ENCODE measurements around the gene CD300LG.
A peak's percentile ranks its signal among the peaks of the same experiment; 100 is the strongest.

Gene CD300LG

DNA sequence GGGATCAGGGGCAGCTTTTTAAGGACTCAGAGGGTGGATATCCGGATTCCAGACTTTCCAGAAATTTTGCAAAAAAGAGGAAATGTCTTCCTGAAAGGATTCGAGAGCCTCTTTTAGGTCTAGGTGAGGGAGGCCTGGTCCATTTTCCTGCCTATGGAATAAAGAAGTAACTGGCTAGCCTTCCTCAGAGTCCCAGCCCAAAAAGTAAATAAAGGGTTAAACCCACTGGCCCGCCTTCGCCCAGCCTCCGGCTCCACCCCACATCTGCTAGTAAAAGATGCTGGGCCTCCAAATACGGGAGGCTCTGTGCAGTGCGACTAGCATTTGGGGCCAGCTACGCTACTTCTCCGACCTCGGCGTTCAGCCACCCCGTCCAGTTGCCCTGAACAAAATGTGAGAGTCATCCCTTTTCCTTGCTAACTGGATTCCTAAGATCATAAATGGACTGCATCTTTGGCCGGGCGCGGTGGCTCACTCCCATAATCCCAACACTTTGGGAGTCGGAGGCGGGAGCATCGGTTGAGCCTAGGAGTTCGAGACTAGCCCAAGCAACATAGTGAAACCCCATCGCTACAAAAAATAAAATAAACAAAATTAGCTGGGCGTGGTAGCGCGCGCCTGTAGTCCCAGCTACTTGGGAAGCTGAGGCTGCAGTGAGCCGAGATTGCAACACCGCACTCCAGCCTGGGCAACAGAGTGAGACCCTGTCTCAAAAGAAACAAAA, 61.2 kb downstream of the CD300LG start:
- peak; percentile 88 for DNase-seq (ENCODE audit: low spot score)
- H3K4me3 ChIP-seq: peak overlapping the region; percentile 86
- TF ChIP-seq, protein P1, sequence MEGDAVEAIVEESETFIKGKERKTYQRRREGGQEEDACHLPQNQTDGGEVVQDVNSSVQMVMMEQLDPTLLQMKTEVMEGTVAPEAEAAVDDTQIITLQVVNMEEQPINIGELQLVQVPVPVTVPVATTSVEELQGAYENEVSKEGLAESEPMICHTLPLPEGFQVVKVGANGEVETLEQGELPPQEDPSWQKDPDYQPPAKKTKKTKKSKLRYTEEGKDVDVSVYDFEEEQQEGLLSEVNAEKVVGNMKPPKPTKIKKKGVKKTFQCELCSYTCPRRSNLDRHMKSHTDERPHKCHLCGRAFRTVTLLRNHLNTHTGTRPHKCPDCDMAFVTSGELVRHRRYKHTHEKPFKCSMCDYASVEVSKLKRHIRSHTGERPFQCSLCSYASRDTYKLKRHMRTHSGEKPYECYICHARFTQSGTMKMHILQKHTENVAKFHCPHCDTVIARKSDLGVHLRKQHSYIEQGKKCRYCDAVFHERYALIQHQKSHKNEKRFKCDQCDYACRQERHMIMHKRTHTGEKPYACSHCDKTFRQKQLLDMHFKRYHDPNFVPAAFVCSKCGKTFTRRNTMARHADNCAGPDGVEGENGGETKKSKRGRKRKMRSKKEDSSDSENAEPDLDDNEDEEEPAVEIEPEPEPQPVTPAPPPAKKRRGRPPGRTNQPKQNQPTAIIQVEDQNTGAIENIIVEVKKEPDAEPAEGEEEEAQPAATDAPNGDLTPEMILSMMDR (IDR thresholded peaks at IDR 0.05): no peak
- H3K27ac ChIP-seq: peak overlapping the region; percentile 93 to 96

DNA sequence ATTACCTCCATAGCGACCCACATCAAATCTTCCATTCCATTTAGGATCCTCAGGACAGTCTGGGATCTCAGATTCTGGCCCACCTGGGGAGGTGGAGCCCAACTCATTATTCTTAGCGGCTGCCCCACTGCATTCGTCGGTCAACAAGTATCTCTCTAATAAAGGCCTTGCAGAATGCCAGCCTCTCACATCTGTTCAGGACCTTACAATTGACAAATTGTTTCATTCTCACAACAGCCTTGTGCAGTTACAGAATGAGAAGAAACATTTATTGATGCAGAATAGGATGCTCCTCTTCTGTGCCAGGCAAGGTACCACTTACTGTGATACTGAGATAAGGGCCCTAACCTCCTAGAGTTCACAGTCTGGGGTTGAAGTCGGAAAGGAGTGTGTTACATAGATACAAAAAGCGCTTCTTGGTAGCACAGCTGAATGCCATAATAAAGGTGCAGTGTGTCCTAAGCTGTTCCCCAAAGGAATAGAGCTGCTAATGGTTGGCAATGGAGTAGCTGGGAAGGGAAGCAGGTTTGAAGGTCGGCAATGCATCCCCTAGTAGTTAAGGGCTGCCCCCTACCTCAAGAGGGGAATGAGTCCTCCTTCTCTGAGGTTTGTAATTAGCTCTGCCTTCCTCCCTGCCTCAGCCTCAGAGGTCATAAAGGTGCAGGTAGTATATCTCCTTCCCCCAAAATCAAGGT, 62.7 kb downstream of the CD300LG start:
- TF ChIP-seq, protein P1 (IDR thresholded peaks at IDR 0.05): no peak
- no peak overlapping the region for H3K4me3 ChIP-seq
- no peak overlapping the region for H3K27ac ChIP-seq
- DNase-seq (ENCODE audit: low spot score): no peak

DNA sequence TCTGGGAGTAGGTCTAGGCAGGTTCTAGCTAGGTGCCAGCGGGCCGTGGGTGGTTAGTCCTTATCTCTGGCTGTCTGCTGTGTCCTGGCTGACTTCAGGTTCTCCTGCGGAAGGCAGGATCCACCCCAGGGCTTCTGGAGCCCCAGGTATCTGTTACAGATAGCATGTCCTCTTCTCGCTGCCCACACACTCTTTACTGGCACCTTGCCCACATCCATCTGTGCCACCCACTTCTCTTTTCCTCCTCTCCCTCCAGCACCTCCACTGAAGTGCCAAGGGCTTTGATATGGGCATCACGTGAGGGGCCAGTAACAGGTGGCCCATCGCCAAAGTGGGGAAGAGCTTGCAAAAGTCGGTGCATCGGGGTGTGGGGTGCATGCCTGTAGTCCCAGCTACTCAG, 64.9 kb downstream of the CD300LG start:
- TF ChIP-seq, protein P1 (IDR thresholded peaks at IDR 0.05): no peak
- Histone ChIP-seq H3K4me3 (no peak overlapping the region), H3K27ac (no peak overlapping the region)
- DNase-seq (ENCODE audit: low spot score): no peak

DNA sequence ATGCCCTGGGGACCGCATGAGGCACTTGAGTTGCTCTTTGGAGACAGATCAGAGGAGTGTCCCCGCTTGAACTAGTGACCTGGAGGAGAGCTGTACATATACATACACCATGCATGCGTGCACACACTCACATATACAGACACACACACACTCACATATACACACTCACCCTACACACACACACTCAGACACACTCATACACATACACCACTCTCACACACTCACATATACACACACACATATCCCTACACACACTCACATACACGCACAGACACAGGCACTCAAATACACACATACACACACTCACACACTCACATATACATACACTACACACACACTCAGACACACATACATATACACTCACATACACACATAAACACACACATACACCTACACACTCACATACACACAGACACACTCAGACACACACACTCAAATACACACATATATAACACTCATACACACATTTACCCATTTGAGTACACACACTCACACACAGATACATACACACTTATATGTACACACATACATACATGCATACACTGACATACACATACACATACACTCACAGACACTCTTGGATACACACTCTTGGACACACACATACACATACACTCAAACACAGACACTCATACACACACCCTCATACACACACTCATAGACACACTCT, 65.8 kb downstream of the CD300LG start:
- Histone ChIP-seq H3K4me3 (no peak overlapping the region), H3K27ac (no peak overlapping the region)
- TF ChIP-seq, protein P1 (IDR thresholded peaks at IDR 0.05): no peak
- DNase-seq (ENCODE audit: low spot score): no peak

Measured in coronary artery (tissue), 2 donors.